Retinal pigment epithelial cell (primary cell): Measurements from ENCODE around the gene LTF.

ENCODE experiments used
- DNase-seq: peaks from one replicate; pipeline ENCODE4 v3.0.0-alpha.2; 2010; ENCODE audit warnings: low read depth
- H3K4me3 ChIP-seq: 2 replicates; pipeline ENCODE4 v1.5.1; 2011; ENCODE audit warnings: mild to moderate bottlenecking, low read length, control low read depth, moderate library complexity
- CTCF ChIP-seq: conservative IDR thresholded peaks from 2 replicates; pipeline ENCODE4 v1.5.1; 2011; ENCODE audit warnings: low read depth, low read length, control low read depth, inconsistent platforms

Gene LTF

DNA sequence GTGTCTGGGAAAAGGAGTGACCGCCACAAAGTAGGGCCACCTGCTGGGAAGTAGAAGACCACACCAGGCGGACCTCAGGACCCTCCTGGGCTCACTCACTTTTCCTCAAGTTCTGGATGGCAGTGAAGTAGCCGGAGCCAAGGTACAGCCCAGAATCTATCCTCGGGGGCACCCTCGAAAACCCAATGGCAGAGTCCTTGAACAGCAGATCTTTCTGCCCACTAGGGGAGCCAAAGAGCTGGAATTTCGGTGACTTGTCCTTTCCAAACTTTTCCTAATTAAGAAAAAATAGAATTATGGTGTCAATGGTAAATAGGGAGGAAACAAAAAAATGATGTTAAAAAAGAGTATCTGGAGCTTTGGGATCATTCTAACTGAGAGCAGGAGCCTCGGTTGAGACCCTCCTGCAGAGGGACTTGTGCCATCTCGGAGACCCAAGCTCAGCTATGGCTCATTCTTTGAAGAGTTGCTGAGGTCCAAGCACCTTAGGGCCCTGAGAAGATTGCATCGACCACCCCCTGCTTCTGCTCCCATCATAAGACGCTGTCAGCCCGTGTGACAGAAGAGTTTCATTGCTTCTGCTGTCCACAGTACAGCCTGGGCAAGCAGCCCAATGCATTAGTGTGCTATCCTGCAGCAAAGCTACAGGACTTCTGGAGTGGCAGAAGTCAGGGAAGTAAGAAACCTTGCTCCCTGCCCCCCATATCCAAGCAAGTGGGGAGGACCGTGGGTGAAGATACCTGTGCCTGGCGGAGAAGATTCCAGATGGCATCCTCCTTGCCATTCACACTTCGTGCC, 14.8 kb downstream of the LTF start:
- DNase-seq, result no peak
- peak; percentile 77 for TF ChIP-seq CTCF
- H3K4me3 ChIP-seq, result no peak overlapping the region

- H3K4me3 ChIP-seq, result no peak overlapping the region
- no peak for DNase-seq
- no peak for TF ChIP-seq CTCF
Measured at GRCh38 chr3:46448721-46449120, 16.0 kb downstream of the LTF start.

GRCh38 chr3:46447228-46447985, 17.3 kb downstream of the LTF start:
- no peak for TF ChIP-seq CTCF
- no peak overlapping the region for H3K4me3 ChIP-seq
- DNase-seq, result no peak

GRCh38 chr3:46442576-46443530, 21.9 kb downstream of the LTF start:
- no peak for DNase-seq
- H3K4me3 ChIP-seq, result no peak overlapping the region
- TF ChIP-seq CTCF, result no peak

GRCh38 chr3:46440531-46441294, 24.0 kb downstream of the LTF start:
- no peak for TF ChIP-seq CTCF
- no peak overlapping the region for H3K4me3 ChIP-seq
- no peak for DNase-seq

DNA sequence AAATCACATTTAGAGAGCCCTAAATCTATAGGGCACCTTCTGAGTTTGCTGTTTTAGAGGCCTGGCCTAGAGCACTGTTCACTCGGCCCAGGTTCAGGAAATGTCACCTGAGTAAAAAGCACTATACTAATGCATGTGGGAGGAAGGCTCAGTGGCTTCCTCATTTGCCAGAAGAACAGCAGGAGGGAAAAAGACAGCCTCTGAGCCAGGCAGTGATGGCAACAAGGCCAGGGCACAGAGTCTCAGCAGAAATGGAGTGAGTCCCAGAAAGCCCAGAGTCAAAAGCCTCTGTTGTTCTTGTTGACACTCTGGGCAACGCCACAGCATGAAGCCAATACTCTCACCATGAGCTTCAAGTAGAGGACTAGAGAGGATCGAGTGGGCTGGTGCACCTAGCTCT, 25.9 kb downstream of the LTF start:
- TF ChIP-seq CTCF, result no peak

More for the DNA sequence above, 25.9 kb downstream of the LTF start:
- H3K4me3 ChIP-seq, result no peak overlapping the region
- no peak for DNase-seq
